Stimulated activated CD8-positive, alpha-beta memory T cell treated with anti-CD3 and anti-CD28 coated beads, Interleukin-4, amount 100 ng/mL, for 4 hours (primary cell): ENCODE results near the gene GSK3B.
"Not testable (repeated sequence)": the region's sequence is repeated elsewhere in the genome, so short reads cannot be mapped to it uniquely, and the experiment has no call there.

Experiments
- DNase-seq, 2 donors: peaks; one replicate each; pipeline ENCODE4 v3.0.0-alpha.2; 2020; ENCODE audit warnings: low read depth in 2 of 2, low spot score in 1 of 2

Gene GSK3B

DNA sequence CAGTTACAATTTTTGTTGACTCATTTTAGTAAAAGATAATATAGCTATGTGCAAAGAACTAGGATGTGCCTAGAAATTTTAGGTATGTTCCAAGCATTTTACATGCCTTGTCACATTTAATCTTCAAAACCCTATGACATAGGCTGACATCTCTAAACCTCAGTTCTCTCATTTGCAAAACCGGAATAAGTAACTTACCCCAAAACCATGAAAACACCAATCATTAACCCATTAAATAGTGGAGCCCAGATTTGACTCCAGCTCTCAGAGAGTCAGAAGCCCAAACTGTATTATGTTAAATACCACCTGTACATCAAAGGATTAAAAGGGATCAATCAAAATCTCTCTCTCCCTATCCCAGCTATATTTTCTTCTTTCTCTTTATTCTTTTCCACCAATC, 36.6 kb downstream of the GSK3B start:
- DNase-seq, result no peak

DNA sequence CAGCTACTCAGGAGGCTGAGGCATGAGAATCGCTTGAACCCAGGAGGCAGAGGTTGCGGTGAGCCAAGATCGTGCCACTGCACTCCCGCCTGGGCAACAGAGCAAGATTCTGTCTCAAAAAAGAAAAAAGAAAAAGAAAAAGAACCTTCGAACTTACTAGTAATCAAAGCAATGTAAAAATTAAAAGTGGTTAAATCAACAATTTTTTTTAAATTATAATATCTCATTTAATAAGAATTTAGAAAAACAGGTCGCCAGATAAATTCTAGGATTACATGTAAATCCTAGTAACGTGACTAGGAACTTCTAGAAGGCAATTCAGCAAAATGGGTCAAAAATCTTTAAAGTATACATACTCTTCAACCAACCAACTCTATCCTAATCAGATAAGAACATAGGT, 37.2 kb downstream of the GSK3B start:
- DNase-seq, result no peak

DNA sequence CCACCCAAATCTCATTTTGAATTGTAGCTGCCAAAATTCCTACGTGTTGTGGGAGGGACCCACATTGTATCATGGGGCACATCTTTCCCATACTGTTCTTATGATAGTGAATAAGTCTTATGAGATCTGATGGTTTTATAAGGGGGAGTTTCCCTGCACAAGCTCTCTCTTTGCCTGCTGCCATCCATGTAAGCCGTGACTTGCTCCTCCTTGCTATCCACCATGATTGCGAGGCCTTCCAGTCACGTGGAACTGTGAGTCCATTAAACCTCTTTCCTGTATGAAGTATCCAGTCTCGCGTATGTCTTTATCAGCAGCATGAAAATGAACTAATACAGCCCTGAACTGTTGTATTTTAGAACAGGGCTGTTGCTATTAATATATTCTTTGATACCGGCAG, 40.6 kb downstream of the GSK3B start:
- DNase-seq, result not testable (repeated sequence)

DNA sequence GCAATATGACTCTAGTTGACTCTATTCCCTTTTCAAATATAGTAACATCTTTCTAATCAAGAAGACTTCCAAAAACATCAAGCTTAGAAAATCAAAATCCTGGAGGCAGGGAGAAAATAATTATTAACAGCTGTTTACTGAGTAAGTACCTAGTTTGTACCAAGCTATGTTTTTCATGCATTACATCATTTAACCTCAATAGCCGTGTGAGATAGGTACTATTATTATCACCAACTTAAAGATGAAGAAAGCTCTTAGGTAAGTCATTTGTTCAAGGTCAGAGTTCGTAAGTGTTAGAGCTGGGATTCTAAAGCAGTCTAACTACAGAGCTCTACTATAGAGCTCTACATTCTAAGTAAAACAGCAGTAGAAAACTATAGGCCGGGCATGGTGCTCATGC, 41.6 kb downstream of the GSK3B start:
- no peak for DNase-seq

DNA sequence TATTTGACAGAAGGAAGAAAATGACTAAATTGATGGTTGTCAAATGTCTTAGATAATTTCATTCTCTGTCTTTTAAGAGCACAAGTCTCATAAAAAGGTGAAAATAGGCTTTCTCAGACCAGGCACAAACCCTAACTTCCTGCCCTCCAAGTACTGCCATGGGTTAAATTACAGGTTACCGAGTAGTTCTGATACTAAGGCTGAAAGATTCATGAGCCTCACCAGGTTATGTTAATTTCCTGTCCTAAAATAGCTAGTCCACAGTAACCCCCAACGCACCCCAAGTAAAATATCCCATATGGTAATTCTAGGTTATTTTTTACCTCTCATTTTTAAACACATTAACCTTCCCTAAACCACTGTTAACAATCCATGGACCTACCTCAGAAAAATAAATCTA, 42.0 kb downstream of the GSK3B start:
- no peak for DNase-seq

DNA sequence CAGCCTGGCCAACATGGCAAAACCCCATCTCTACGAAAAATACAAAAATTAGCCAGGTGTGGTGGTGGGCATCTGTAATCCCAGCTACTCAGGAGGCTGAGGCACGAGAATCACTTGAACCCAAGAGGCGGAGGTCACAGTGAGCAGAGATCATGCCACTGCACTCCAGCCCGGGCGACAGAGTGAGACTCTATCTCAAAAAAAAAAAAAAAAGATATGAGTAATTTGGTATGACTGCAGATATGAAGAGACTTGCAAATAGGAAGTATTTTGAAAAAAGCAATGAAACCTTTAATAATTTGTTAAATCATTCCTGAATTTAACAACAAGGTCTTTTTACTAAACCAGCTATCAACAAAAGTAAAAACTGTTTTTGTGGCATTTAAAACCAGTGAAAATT, 42.7 kb downstream of the GSK3B start:
- DNase-seq, result not testable (repeated sequence)

DNA sequence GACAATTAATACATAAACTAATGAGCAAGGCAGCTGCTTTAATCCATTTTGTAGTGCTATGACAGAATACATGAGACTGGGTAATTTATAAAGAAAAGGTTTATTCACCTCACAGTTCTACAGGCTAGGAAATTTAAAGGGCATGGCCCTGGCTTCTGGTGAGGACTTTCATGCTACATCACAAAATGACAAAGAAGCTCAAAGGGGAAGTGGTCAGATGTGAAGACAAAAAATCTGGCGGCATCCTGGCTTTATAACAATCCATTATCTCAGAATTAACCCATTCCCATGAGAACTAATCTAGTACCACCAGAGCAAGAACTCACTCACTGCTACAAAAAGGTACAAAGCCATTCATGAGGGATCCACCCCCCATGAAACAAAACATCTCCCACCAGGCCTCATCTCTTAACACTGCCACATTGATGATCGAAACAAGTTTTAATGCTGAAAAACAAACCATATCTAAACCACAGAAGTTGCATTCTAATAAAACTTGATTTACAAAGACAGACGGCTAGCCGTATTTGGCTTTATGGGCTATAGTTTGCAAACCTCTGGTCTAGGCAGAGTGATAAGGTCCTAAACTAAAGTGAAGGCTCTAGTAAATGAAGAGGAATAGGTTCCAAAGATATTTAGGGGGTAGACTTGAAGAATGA, 44.2 kb downstream of the GSK3B start:
- DNase-seq, result no peak

DNA sequence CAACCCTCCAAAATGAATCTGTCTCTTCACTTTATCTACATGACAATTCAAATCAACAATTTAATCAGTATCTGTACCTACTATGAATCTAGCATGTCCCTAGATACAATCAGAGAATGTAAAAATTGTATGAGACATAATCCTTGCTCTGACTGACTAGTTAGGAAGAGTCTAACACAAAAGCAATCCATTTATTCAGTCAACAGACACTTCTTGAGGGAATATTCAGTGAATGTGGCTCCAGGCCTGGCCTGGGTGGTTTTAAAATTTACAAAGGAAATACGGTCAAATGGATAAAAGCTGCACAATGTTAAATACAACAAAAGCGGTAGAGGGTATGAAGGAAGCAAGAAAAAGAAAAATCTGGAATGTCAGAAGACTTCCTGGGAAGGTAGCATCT, 45.2 kb downstream of the GSK3B start:
- no peak for DNase-seq

DNA sequence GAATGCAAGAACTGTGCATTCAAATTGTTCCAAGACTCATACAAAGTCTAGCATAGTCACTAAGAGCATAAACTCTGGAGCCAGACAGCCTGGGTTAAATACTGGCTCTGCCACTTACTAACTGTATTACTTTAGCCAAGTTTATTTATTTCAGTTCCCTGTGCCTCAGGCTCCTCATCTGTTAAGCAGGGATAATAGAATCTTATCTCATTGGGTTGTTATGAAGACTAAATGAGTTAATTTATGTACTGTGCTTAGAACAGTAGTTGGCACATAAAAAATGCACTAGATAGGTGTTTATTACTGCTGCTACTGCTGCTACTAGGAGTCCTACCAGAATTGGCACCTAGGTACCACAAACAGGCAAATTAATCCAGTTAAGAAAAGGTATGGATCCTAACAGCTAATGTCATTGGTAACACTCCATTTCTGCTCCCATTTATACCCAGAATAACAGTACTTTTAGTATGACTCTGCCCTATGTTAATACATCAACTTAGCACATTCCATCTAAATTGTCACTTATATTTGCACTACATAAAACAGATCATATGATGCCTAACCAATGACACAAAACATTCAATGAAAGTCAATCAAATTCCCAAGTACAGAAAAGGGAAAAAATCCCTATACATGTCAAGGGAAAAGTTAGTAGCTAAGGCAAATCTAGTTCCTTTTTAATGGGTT, 45.7 kb downstream of the GSK3B start:
- no peak for DNase-seq

DNA sequence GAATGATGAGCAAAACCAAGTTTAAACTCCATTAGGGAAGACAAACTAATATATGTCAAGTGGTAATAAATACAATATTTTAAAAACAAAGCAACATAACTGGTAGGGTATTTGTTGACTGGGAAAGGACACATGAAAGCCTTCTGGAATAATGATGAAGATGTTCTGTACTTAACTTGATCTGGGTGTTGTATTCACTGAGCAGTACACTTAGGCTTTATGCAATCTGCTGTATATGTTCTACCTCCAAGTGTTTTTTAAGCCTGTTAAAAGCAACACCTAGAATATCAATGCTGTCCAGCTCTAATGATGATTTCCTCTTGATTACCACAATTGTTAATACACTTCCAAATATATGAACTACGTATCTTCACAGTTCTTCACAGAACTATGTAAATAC, 46.6 kb downstream of the GSK3B start:
- no peak for DNase-seq

DNA sequence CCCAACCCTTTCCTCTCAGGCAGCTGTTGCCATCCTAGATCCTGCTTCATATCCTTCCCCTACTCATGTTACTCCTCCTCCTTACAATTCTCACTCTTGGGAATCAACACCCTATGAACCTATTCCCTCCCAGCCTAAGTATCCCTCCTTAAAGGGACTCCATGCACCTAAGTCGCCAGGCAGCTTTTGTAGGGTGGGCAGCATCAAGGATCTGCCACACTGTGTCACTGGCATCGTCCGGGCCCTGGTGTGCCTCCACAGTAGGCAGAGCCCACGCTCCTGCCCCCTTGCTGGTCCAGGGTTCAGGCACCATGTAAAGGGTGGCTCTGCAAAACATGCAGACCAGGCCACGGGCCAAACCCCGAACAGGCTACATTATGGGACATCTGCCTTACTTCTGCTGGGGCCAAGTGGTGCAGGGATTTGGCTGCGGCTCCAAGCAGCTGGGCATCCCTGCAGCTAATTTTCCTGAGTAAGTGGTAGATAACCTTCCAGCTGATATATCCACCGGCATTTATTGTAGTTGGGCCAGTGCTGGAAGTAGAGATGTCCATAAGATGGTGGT, 53.4 kb downstream of the GSK3B start:
- DNase-seq, result no peak

DNA sequence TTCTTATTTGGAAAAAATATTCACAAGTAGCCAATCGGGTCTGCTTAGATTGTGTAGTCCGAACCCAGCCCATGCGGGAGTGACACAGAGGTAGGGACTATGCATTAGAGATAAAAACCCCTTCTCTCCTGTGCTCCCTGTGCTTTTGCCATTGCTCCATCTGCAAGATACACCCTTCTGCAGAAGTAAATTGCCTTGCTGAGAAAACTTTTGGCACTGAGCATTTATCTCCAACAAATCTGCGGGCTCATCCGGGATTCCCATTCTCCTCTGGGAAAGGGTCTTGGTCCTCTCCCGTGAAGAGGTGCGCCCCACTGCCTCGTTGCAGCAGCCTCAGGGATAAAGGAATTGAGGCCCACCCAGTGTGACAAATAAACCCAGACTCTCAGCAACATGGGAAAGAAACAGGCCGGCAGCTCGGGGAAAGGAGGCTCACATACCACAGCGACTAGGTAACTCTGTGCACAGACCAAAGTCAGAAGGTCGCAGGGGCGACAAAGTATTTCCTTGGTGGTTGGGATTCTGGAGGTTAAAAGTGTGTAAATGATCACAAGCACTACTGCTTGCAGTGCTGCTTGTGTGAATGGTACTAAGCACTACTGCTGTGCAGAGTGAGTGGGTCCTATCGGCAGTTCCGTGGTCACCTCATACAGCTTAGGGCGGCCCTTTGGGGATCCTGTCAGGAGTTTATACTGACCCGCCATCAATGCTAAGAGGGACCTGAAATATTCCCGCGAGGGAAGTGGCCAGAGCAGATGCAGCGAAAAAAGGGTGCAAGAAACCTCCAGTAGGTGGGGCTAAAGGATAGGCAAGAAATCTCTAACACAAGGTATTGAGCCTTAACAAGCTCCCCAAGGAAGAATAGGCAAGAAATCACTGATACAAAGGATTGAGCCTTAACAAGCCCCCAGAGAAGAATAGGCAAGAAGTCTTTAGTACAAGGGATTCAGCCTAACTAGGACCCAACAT, 54.3 kb downstream of the GSK3B start:
- no peak for DNase-seq

DNA sequence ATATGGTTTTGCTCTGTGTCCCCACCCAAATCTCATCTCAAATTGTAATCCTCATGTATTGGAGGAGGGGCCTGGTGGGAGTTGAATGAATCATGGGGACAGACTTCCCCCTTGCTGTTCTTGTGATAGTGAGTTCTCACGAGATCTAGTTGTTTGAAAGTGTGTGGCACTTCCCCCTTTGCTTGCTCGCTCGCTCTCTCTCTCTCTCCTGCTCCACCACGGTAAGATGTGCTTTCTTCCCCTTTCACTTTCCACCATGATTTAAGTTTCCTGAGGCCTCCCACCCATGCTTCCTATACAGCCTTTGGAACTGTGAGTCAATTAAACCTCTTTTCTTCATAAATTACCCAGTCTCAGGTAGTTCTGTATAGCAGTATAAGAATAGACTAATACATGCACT, 60.7 kb downstream of the GSK3B start:
- DNase-seq, result no peak

DNA sequence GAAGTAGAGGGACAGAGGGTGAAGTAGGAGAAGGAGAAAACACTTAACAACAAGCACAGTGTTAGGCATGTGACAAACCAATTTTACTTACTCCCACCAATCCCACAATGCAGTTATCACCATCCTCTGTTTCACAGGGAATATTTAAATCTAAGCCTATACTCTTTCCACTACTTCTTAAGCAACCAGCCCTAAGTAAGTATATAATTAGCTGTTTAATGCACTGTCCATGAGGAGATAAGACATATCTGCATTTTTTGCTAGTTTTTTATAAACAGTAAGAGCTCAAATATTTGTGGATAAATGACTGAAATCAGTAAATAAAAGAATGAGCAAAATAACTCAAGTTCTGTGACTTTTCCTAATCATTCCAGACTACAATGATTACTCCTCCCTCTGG, 62.7 kb downstream of the GSK3B start:
- DNase-seq, result no peak

DNA sequence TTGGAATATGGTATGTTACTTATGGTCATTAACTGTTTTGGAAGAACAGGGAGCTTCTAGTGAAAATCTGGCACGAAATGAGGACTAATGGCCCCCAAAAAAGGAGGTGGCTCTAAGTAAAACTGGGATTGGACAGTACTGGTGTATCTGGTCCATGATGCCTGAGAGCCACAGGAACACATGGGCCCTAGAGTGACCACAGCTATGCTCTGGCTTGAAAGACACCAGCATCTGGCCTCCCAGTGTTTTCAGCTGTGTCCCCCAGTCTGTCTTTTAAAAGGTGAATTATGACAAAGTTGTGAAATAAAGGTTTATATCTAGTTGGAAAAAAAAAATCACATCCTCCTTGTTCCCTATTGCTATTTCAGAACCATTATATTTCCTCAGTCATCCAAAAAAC, 64.5 kb downstream of the GSK3B start:
- DNase-seq, result no peak

DNA sequence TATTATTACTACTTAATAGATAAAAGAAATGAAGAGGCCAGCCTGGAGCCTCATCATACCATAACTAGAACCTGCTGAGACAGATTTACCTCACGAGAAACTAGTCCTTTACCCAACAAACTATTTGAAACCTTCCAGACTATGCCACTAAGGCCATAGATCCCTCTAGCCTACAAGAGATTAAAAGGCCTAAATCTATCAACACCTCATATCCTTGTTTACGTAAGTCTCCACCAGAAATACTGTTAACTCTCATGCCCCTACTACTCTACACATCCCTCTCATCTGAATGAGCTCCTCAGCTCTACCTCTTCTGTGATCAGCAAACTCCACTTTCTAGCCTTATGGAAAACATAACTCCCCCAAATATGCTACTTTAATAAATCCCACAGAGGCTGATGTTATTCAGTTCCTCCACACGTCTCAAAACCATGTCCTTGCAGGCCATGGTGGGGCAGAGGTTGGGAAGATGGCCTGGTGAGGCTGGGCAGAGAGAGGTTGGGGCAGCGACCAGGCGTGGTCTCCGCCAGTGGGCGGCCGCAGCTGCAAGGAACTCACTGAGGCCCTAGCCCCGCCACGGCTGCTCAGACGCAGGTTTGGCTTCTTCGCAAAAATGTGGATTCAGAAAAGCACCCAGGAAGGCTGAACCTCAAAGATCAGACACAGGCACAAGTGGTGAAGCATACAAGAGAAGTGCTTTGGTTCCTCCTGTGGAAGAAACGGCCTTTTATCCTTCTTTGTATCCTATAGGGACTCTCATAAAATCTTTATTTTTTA, 65.8 kb downstream of the GSK3B start:
- no peak for DNase-seq

DNA sequence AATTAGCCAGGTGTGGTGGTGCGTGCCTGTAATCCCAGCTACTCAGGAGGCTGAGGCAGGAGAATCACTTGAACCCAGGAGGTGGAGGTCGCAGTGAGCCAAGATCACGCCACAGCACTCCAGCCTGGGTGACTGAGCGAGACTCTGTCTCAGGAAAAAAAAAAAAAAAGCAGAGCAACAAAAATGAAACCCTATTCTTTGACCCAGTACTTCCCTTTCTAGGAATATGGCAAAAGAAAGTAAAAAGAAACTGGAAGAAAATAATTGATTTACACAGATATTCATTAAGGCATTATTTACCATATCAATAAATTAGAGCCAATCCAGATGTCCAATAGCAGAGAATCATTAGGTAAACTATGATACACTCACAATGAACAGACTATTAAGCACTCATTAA, 67.0 kb downstream of the GSK3B start:
- no peak for DNase-seq

DNA sequence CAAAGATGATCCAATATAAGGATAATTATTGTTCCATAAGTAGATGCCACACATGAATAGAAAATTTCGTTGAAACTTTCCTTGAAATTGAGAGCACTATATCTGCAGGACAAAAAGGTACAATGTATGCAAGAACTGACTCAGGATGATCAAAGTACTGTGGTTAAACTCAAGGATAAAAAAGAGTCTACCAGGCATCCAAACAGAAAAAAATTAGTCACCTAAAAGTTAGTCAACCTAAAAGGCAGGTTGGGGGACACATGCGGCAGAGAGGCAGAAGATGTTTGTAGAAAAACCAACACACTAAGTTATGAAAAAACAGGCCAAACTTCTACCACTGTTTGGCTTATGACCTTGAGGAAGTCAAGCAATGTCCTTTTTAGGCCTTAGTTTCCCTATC, 68.7 kb downstream of the GSK3B start:
- DNase-seq, result no peak

DNA sequence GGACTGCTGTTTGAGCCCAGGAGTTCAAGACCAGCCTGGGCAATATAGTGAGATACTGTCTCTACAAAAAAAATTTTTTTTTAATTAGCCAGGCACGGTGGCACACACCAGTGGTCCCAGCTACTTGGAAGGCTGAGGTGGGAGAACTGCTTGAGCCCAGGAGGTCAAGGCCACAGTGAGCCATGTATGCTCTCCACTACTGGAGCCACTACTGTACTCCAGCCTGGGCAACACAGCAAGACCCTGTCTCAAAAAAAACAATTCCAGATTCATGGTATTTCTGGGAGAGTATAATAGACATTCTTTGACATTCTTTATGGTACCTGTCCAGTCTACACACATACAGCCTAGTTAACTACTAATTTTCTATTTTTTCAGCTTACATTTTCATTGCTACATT, 70.1 kb downstream of the GSK3B start:
- DNase-seq, result no peak

DNA sequence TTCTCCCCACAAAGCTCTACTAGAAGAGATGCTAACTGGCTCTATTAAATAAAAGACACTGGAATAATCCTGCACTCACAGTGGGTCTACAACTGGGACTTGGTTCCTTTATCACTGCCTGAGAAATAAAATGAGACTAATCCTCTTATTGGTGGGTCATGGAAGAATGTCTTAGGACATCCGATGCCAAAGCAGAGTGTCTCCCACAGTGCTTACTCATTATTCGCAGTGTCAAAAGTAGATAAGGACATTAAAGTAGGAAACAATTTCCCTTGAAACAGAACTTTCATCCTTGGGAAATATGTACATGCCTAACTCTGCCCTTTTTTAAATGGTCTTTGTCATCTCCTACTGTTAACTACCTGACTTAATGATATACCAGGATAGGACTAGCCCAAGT, 71.5 kb downstream of the GSK3B start:
- DNase-seq, result no peak

DNA sequence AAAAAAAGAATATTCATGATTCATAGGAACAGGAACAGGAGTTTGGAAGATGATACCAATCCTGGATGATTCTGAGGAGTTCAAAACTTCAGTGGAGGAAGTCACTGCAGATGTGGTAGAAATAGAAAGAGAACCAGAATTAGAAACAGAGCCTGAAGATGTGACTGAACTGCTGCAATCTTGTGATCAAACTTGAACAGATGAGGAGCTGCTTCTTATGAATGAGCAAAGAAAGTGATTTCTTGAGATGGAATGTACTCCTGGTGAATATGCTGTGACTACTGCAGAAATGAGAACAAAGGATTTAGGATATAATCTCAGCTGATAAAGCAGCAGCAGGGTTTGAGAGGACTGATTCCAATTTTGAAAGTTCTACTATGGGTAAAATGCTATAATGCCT, 72.7 kb downstream of the GSK3B start:
- no peak for DNase-seq
